HG03432 (cell line): ENCODE results near the gene PRSS12.
"Not testable (repeated sequence)": the region's sequence is repeated elsewhere in the genome, so short reads cannot be mapped to it uniquely, and the experiment has no call there.

Source experiments
- ATAC-seq: cut with Tn5 transposase; IDR thresholded peaks from one replicate; pipeline ENCODE4 v1.9.1; 2021; ENCODE audit warnings: mild to moderate bottlenecking, moderate library complexity; ENCODE audit not compliant: unreplicated experiment

Gene PRSS12, protein sequence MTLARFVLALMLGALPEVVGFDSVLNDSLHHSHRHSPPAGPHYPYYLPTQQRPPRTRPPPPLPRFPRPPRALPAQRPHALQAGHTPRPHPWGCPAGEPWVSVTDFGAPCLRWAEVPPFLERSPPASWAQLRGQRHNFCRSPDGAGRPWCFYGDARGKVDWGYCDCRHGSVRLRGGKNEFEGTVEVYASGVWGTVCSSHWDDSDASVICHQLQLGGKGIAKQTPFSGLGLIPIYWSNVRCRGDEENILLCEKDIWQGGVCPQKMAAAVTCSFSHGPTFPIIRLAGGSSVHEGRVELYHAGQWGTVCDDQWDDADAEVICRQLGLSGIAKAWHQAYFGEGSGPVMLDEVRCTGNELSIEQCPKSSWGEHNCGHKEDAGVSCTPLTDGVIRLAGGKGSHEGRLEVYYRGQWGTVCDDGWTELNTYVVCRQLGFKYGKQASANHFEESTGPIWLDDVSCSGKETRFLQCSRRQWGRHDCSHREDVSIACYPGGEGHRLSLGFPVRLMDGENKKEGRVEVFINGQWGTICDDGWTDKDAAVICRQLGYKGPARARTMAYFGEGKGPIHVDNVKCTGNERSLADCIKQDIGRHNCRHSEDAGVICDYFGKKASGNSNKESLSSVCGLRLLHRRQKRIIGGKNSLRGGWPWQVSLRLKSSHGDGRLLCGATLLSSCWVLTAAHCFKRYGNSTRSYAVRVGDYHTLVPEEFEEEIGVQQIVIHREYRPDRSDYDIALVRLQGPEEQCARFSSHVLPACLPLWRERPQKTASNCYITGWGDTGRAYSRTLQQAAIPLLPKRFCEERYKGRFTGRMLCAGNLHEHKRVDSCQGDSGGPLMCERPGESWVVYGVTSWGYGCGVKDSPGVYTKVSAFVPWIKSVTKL

DNA sequence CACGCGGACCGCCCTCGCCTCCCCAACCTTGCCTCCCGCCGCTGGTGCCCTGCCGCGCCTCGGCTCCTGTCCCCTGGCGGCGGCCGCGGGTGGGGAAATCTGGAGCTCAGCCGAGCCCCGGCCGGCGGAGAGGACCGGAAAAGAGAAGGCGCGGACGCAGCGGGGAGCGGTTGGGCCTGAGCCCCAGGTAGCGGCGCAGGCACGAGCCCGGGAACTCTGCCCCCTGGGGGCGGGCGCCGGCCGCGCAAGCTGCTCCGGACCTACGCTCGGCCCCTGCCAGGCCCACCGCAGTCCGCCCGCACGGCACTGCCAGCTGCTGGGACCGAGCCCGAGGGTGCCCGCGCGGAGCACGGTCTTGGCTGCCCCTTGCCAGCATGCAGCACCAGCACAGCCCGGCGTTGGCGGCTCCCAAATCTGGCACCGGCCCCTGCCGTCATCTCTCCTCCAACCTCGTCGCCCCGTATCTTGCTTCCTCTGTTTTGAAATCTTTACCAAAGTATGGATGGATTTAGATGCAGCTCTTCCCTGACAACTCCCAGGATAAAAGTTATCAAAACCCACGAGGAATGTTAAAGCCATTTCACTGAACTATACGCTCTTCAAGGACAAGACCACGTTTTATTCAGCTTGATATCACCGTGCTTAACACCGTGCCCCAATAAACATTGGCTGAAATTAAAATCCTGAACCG lies at the start of gene PRSS12:
PRSS12 (minus strand) TSS at position 161 of the 691 bp plus-strand sequence. CDS start 283 bp downstream, outside the sequence.
- peak; percentile 99 for ATAC-seq

DNA sequence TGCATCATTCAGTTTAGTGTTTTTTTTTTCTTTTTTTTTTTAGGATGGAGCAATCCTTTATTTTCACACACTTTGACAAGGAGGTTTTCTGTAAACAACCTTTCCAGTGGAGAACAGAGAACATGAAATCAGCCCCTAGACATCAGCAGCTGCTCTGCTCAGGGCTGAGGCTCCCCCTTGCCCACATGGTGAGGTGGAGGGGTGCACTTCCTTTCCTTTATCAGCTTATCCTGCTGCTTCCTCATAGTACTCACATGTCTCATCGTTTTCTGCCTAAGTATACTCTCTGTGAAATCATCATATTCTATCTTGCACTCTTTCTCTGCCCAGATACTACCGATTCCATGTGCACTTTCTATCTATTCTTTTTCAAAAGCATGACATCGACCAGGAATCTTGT lies 47.6 kb upstream of the PRSS12 start:
- no peak for ATAC-seq

DNA sequence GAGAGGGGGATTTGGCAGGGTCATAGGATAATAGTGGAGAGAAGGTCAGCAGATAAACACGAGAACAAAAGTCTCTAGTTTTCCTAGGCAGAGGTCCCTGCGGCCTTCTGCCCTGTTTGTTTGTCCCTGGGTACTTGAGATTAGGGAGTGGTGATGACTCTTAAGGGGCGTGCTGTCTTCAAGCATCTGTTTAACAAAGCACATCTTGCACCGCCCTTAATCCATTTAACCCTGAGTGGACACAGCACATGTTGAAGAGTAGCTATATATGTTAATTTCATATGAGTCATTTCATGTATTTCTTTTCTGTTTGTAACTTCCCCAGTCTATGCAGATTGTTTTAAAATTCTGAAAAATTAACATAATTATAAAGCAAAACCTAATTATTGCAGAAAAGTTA lies 47.1 kb upstream of the PRSS12 start:
- ATAC-seq, result not testable (repeated sequence)

DNA sequence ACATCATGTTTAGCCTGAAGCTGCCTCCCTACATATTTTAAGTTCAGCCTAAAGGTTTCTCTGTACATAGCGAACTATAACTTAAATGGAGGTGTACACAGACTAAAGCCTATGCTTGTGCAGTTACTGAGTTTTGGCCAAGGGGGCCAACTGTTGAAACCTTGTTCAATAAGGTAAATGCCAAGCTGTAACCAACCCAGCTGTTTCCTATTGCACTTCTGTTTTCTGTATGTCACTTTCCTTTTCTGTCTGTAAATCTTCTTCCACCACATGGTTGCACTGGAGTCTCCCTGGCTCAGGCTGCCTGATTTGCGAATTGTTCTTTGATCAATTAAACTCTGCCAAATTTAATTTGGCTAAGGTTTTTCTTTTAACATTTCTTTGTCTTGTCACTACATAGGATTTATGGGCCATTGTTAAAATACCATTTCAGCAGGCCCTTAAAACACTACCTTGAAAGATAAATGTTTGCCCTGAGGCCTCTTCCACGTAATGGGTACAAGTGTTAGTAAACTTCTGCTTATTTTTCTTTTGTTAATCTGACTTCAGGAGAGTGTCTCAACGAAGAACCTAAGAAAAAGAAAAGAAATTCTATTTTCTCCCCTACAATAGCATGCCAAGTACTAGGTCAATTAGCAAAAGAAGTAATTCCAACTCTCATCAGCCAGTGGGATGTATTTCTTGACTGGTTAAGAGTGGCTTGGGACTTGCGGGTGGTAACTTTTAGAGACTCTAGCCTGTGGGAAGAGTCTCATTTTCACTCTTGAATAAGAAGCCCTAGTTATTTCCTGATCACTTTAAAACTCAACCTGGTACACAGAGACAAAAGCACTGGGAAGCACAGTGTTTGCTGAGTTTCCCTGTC lies 45.7 kb upstream of the PRSS12 start:
- peak; percentile 90 for ATAC-seq

DNA sequence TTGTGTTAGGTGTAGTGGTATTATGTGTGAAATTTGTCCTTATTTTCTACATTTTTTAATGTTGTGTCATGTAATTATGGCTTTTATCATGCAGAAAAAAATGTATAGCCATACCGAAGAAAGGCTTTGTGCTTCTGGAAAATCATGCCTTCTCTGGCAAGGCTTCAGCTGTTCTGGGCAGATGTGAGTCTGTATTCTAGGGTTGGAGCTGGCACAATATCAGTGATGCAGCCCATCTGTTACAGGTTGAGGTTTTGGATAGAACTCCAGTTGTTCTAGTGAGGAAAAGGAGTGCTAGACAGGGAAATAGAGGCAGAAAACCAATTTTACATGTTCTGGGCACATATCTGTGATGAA lies 44.8 kb upstream of the PRSS12 start:
- no peak for ATAC-seq

DNA sequence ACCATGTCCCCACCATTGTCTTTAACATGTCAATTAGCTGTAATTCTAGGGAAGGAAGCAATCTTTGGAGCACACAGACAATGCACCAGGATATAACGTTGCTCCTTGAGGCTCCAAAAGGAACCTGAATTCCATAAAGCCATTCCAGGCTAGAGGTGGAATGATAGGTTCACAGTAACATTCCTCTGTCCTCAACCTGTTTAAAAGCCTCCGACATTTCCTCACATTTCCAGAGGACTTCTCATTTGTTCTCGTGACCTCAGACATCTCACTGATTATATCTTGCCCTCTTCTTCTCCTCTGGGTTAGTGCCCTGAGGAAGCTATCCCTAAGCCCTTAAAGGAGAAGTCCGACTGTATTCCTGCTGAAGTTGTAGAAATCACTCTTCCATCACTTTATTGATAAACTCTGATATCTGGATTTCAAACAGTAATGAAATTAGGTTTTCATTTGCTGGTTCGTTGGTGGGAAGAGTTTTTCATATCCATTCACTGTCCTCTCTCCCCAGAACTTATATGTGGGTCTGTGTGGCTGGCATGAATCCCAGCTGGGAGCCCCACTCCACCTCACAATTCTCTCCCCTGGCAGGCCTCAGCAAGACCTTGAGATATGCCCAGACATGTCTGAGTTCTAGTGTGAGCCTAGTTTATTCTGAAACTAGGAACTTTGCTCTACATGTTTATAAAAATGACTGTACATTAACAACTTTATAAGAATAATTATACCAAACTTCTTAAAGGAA lies 44.2 kb upstream of the PRSS12 start:
- peak; percentile 25 for ATAC-seq

DNA sequence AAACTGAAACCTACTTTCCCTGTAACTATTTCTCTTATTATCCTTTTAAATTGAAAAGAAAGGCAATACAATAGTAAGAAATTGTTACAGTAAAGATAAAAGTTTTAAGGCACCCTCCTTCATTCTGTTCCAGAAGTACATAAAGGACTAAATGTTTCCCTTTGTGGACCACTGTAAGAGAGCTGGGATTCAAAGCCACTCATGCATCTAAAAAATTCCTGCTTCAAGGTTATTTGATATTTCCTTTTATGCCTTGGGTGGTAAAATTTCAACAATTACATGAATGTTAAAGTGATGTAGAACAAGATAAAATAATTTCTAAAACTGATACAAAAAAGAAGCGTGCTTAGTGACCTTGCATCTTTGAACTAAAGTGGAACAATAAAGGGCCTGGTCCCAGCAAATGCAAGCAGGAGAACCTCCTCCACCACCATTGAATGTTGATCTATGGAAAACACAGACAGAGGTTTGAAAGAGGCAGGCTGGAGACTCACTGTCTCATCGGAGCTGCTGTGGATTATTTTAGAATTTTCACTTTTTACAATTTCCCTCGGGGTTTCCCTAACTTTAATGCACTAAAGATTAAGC lies 42.3 kb upstream of the PRSS12 start:
- ATAC-seq, result no peak

DNA sequence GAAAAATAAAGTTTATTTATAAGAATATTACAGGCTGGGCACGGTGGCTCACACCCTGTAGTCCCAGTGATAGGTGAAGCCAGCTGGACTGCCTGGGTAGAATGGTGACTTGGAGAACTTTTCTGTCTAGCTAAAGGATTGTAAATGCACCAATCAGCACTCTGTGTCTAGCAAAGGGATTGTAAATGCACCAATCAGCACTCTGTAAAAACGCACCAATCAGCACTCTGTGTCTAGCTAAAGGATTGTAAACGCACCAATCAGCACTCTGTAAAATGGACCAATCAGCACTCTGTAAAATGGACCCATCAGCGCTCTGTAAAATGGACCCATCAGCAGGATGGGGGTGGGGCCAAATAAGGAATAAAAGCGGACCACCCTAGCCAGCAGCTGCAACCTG lies 39.7 kb upstream of the PRSS12 start:
- not testable (repeated sequence) for ATAC-seq

DNA sequence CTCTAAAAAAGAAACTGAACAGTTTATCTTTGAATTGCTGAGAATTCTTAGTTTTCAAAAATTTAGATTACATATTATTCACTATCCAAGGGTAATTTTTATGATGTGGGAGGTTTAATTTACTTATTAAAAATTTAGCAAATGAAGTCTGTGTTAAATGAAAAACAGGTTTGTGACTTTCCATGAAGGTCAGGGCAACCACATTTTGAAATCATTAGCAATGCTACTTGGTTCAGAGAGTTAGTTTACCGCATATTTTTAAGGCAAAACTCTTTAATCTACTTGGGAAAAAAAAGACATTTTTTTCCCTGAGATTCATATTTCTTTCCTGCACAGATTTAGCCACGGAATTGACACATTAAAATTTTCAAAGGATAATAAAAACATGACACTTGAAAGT lies 37.3 kb upstream of the PRSS12 start:
- ATAC-seq, result no peak

DNA sequence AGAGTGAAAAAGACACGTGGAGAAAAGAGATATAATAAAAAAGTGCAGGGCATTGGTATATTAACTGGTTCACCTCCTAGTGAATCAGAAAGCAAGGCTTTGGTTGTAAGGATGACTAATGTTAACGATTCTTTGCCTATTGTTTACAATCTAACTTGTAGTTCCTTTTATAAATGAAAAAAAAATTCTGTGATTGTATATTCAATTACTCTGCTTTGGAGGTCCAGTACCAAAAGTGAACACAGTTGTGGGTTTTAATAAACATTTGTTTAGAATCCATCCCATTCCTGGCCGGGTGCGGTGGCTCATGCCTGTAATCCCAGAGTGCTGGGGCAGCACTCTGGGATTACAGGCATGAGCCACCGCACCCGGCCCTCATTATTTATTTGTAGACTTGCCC lies 36.9 kb upstream of the PRSS12 start:
- no peak for ATAC-seq

DNA sequence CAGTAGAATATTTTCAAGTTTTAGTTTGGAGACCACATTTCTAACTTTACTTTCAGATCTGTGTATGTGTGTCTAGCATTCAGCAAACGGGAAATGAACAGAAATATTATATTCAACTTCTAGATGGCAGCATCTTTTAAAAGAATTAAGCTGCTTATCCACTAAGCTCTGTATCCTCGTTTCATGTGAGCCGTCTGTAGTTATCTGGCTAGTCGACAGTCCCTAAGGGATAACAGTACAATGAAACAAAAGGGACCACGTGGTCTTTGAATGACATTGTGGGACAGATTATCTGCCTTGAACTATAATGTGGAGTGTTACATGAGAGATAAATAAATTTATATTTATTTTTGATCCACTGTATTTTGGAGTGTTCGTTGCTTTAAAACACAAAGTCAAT lies 35.8 kb upstream of the PRSS12 start:
- ATAC-seq, result no peak

DNA sequence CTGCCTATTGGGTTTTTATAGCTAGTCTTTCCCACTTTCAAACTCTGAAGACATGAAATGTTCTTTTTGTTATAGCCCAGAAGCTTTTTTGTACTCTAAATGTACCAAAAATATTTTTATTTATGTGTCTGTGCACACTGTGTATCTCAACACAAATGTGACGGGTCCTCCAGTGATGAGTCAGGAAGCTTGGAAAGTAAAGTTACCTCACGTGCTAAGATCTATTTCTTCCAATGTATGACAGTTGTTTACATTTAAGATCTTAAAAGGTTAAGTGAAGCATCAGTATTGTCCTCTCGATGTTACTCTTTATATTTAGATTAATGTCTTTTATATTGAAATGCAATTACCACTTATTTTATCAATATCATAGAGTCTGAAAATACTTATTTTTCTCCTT lies 29.1 kb upstream of the PRSS12 start:
- no peak for ATAC-seq

DNA sequence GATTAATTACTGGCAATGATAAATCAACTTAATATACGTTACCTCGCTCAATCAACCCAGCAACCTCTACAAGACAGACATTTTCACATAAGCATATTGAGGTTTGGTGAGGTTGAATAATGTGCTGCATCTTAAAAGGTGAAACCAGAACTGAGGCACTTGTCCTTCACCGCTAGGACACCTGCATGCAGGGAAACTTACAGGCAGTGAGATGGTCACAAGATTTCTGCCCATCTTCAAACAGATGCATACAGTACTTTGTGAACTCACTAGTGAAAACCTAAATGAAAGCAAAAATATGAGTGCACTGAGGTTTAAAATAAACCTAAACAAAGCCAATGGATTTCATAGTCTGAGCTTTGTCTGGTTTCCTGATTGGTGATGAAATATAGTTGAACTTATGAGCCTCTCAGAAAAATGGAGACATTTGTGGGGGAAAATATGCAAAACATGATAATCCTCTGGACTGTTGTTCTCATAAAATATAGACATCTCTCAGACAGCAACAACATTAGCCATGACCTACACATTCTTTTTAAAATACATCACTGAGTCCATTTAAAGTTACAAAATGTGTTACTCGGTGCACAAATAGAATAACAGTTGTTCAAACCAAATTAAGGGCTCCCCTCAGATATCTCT lies 20.9 kb upstream of the PRSS12 start:
- no peak for ATAC-seq

DNA sequence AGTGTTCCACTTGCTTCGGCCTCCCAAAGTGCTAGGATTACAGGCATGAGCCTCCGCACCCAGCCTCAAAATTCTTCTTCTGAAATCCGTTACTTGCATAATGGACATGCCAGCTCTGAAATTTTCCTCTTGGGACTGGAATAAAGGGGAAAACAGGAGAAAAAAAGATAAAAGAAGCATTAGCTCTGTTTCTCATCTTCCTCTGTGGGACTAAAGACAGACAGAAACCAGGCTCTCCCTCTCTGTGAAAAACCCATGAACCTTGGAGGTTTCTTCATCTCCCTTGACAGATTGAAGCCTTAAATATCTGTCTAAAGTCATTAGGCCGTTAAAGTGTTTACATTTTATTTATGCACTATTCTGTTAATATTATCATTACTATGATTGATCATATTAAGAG lies 19.4 kb upstream of the PRSS12 start:
- no peak for ATAC-seq

DNA sequence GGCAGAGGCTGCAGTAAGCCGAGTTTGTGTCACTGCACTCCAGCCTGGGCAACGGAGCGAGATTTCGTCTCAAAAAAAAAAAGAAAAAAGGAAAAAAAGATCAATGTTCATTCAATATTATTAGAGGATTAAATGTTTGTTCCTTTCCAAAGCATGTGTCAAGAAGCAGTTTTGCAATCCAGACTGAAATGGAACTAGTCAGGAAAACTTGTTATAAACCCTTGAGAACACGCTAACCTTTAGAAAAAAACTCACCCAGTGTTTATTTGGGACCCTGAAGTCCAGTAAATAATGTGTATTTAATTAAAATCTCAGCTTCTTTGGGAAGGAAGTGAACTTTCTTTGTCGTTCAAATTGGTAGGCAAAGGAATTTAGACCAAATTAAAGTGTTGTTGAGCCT lies 16.4 kb upstream of the PRSS12 start:
- no peak for ATAC-seq

DNA sequence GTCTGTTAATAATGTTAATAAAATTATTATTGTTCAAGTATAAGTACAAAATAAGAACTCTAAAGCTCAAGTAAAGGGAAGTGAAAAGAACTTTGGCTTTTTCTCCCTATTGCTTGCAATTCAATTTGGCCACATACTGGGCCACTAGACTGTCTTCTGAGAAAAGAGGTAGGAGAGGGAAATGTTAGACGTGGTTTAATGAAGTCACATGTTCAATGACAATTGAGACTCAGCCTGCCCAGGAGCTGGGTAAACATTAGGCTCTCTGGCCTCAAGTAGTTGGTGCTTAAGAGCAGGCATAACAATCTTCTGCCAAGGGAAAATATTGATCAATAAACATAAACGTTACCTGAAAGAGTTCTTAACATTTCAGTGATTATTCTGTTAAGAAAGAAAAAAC lies 15.1 kb upstream of the PRSS12 start:
- no peak for ATAC-seq

DNA sequence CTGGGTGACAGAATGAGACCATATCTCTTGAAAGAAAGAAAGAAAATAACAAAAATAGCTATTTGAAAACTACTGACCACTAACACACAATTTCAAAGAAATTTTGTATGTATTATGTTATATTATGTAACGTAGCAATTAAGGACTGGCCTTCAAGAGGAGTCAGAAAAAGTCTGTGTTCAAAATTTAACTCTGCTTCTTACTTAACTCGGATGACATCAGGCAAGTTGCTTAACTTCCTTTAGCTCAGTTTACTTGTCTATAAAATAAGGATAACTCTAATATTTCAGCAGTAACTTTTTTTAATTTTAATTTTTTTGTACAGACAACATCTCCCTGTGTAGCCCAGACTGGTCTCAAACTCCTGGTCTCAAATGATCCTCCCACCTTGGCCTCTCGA lies 14.6 kb upstream of the PRSS12 start:
- ATAC-seq, result no peak

DNA sequence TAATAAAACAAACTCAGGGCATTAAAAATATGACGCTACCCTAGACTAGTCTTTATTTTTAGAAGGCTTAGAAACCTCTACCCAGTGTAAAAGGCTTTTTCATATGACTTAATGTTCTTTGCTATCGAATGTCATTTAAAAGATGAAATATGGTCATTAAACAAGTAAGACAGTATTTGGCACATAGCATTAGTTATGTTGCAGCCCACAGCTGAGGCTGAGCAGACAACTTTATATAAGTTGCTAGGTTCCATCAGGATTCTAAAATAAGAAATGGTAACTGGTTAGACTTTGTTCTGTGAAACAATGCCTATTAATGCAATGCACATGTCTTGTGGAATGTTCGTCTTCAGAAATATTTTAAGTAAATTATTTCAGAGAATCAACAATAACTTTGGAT lies 10.4 kb upstream of the PRSS12 start:
- no peak for ATAC-seq

DNA sequence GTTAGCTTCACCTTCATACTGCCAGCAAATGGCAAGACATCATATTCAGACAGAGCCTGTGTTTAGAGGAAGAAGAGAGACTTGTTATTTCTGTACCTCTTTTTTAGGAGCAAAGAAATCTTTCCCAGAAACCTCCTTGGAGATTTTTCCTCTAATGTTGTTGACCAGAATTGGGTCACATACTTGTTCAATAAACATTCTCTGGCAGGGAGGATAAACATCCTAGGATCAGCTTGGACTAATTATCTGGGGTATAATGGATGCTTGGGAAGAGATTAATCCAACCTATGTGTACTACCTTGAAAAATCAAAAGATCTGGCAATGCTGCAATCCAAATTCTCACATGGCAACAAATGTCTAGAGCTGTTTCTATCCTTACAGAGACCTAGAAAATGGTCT lies 8.4 kb upstream of the PRSS12 start:
- no peak for ATAC-seq
